ENCODE results near the gene HDDC3.

- TF ChIP-seq POLR2AphosphoS5 (IDR thresholded peaks at IDR 0.05) (no peak), CTCF (IDR thresholded peaks at IDR 0.05) (no peak), EP300 (IDR thresholded peaks at IDR 0.05) (no peak)
Observed at GRCh38 chr15:90905306-90906180, 26.8 kb downstream of the HDDC3 start.

Data from esophagus muscularis mucosa (tissue), 4 donors.